B cell (primary cell): ENCODE data around the gene POP5. TPM values are rescaled to one million over a fixed set of nuclear protein-coding genes. Genes with fewer than 3 reads are reported as not detected.
A peak's percentile ranks its signal among the peaks of the same experiment; 100 is the strongest.

ENCODE experiments used
- ATAC-seq: fragments of 200-7000 bp; cut with Tn5 transposase; one replicate; pipeline ENCODE4 v1.10.0; 2021; ENCODE audit warnings: low read depth, mild to moderate bottlenecking, moderate number of reproducible peaks, moderate library complexity
- CTCF ChIA-PET: fragments of 350-600 bp; sonication (Branson Sonifier 250); formaldehyde crosslinking; loops from one replicate; lab custom pipeline; 2021; ENCODE audit warnings: antibody characterized with exemption, inconsistent platforms; lab: Charles Lee
- POLR2A ChIA-PET: fragments of 350-600 bp; sonication (Branson Sonifier 250); formaldehyde crosslinking; loops from one replicate; lab custom pipeline; 2021; ENCODE audit warnings: antibody characterized with exemption; lab: Charles Lee
- DNase-seq: peaks from one replicate; pipeline ENCODE4 v3.0.0; 2013
- H2AFZ ChIP-seq: 2 replicates; pipeline ENCODE4 v1.6.1; 2012; ENCODE audit warnings: mild to moderate bottlenecking, low read depth, low read length; ENCODE audit not compliant: insufficient read depth, poor library complexity, severe bottlenecking
- H3K27ac ChIP-seq, 2 donors: 1 replicate in 1 of 2; 2 replicates in 1 of 2; pipeline ENCODE4 v1.5.1; 2012 to 2013; ENCODE audit warnings: low read length in 2 of 2, mild to moderate bottlenecking in 2 of 2, moderate library complexity in 1 of 2
- H3K27me3 ChIP-seq, 4 experiments: fragments of 200-600 bp in 1 of 4; sonication (generic) in 1 of 4; replicated peaks in 1 of 4; 1 replicate in 2 of 4; 2 replicates in 2 of 4; pipeline versions ENCODE4 v1.6.1 to v1.7.0; 2013 to 2016; ENCODE audit warnings: low read length in 3 of 4, mild to moderate bottlenecking in 2 of 4, mixed read lengths in 1 of 4, moderate library complexity in 1 of 4; ENCODE audit not compliant: insufficient read depth in 4 of 4, control insufficient read depth in 3 of 4; ENCODE audit errors: control extremely low read depth in 1 of 4
- H3K36me3 ChIP-seq, 2 experiments: replicated peaks in 1 of 2; 1 replicate in 1 of 2; 2 replicates in 1 of 2; pipeline versions ENCODE4 v1.6.1 to v1.7.1; 2013; ENCODE audit warnings: low read length in 1 of 2; ENCODE audit not compliant: insufficient read depth in 2 of 2, control insufficient read depth in 1 of 2; ENCODE audit errors: control extremely low read depth in 1 of 2, extremely low read depth in 1 of 2
- H3K4me1 ChIP-seq, 2 donors: fragments of 200-600 bp in 1 of 2; sonication (generic) in 1 of 2; 1 replicate in 1 of 2; 2 replicates in 1 of 2; pipeline versions ENCODE4 v1.5.1 to v1.6.1; 2013 to 2017; ENCODE audit warnings: low read length in 2 of 2; ENCODE audit not compliant: control insufficient read depth in 2 of 2, insufficient read depth in 2 of 2
- H3K4me2 ChIP-seq: replicated peaks from 2 replicates; pipeline ENCODE3; 2012; ENCODE audit warnings: mild to moderate bottlenecking, low read depth, low read length; ENCODE audit not compliant: poor library complexity, severe bottlenecking
- H3K4me3 ChIP-seq, 5 experiments: fragments of 200-600 bp in 1 of 5; sonication (generic) in 1 of 5; 1 replicate in 3 of 5; 2 replicates in 2 of 5; pipeline versions ENCODE4 v1.5.1 to v1.7.0; 2011 to 2016; ENCODE audit warnings: low read length in 4 of 5, mild to moderate bottlenecking in 4 of 5, low read depth in 2 of 5, control low read depth in 1 of 5, moderate library complexity in 1 of 5; ENCODE audit not compliant: insufficient read depth in 1 of 5; ENCODE audit errors: control extremely low read depth in 1 of 5, extremely low read depth in 1 of 5
- H3K79me2 ChIP-seq: fragments of 200-600 bp; sonication (generic); one replicate; pipeline ENCODE4 v1.6.0; 2016; ENCODE audit warnings: low read length; ENCODE audit not compliant: control insufficient read depth, insufficient read depth
- H3K9ac ChIP-seq: fragments of 200-600 bp; sonication (generic); 2 replicates; pipeline ENCODE4 v1.6.1; 2017; ENCODE audit warnings: mild to moderate bottlenecking, low read length, moderate library complexity
- H3K9me3 ChIP-seq, 3 donors: one replicate each; pipeline versions ENCODE4 v1.6.1 to v1.7.1; 2013; ENCODE audit warnings: low read length in 2 of 3; ENCODE audit not compliant: control insufficient read depth in 2 of 3, insufficient read depth in 1 of 3; ENCODE audit errors: control extremely low read depth in 1 of 3
- H4K20me1 ChIP-seq: 2 replicates; pipeline ENCODE4 v1.6.0; 2012; ENCODE audit warnings: mild to moderate bottlenecking, low read length; ENCODE audit not compliant: insufficient read depth, control insufficient read depth, poor library complexity, severe bottlenecking
- H3K27ac Mint-ChIP-seq: one replicate; pipeline ENCODE4 v1.8.0; 2021; ENCODE audit warnings: mixed read lengths
- H3K27me3 Mint-ChIP-seq: one replicate; pipeline ENCODE4 v1.8.0; 2021; ENCODE audit warnings: mixed read lengths
- H3K4me1 Mint-ChIP-seq: one replicate; pipeline ENCODE4 v1.8.0; 2021; ENCODE audit warnings: mixed read lengths
- H3K4me3 Mint-ChIP-seq: one replicate; pipeline ENCODE4 v1.8.0; 2021; ENCODE audit warnings: mixed read lengths
- H3K9me3 Mint-ChIP-seq: one replicate; pipeline ENCODE4 v1.8.0; 2022; ENCODE audit warnings: mixed read lengths; ENCODE audit not compliant: insufficient read depth
- EZH2 ChIP-seq: IDR thresholded peaks from 2 replicates; pipeline ENCODE4 v1.6.1; 2012; ENCODE audit warnings: borderline replicate concordance, low read depth, mild to moderate bottlenecking, moderate library complexity, low read length; ENCODE audit not compliant: insufficient read depth, poor library complexity, severe bottlenecking
- WGBS: methylation state at CpG from one replicate; pipeline ENCODE4 v1.1.5; 2013; ENCODE audit warnings: missing lambda C conversion rate; ENCODE audit not compliant: insufficient coverage; 5-methylcytosine and 5-hydroxymethylcytosine counted together
- intact Hi-C: fragments of 100-400 bp; cut with micrococcal nuclease; formaldehyde crosslinking; loops from one replicate; pipeline ENCODE4 v1.10.0; 2022
- polyA plus RNA-seq: library from polyadenylated mRNA; depleted of rRNA; stranded (reverse); fragments of >200 nt; gene quantifications from 2 replicates; pipeline ENCODE4 v1.2.3, GENCODE V29; 2012
- total RNA-seq, 2 donors: library from RNA; stranded (reverse); fragments of 120-200 nt in 1 of 2; gene quantifications; 1 replicate in 1 of 2; 2 replicates in 1 of 2; pipeline versions ENCODE4 v1.2.3 to v1.2.4, GENCODE V29; 2013 to 2022
- TF ChIP-seq, protein P1 (sequence below): fragments of 200-600 bp; IDR thresholded peaks from one replicate; pipeline ENCODE4 v1.8.0; 2022; ENCODE audit warnings: antibody characterized with exemption, mild to moderate bottlenecking

POP5 gene
- total and polyA plus RNA-seq, 2 donors (not counting 1 experiment from before 2014, with no cell fraction given) = 60.6 to 107 TPM

DNA sequence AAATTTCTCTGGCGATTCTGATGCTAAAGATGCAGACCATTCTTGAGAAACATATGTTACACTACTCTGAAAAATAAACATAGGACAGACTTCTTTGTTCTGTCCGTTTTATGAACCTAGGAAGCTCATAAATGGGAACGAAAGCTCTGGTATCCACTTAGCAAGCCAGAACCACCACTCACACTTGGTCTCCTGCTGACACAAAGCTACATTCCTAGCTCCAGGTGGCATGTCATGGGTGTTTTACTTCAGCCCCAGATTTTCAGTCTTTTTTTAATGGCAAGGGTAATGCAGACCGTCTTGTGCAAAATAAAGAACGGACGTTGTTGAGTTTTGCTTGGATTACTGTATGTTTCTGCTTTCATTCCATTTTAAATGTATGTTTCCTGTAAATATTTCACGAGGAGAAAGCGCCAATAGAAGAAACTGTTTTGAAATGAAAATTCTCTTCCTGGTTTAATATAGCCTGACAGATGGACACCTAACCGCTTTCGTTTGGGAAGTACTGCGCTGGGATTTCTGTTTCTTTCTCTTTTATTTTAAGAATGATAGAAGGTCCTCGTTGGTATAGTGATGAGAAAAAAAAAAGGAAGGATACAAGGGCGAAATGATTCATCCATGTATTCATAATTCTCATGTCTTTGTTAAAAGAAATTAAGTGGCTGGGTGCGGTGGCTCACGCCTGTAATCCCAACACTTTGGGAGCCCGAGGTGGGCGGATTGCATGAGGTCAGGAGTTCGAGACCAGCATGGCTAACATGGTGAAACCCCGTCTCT, 51.4 kb downstream of the POP5 start:
- no peak for ATAC-seq
- peak overlapping the region; percentile 98 for H2AFZ ChIP-seq
- peaks cover 6% of the 10 kb centered on the region for H4K20me1 ChIP-seq
- WGBS = 34% methylated on average over 7 of the region's 19 CpGs
- no peaks in the 10 kb centered on the region for H3K27me3 Mint-ChIP-seq
- H3K36me3 ChIP-seq = peaks cover 0 to 1% of the 10 kb centered on the region in 2 experiments
- peak overlapping the region; percentile 99 for H3K27ac Mint-ChIP-seq
- peaks cover 26% of the 10 kb centered on the region for H3K4me1 Mint-ChIP-seq
- peaks cover 28% of the 10 kb centered on the region for H3K79me2 ChIP-seq
- peak overlapping the region; percentile 75 for H3K9ac ChIP-seq
- CTCF ChIA-PET = interaction anchor here (1.6 kb wide), 1 partner anchor 34 kb away, joined by 8 read pairs; the partner anchor contains the start of gene DYNLL1
- TF ChIP-seq EZH2 = no peak
- TF ChIP-seq, protein P1, sequence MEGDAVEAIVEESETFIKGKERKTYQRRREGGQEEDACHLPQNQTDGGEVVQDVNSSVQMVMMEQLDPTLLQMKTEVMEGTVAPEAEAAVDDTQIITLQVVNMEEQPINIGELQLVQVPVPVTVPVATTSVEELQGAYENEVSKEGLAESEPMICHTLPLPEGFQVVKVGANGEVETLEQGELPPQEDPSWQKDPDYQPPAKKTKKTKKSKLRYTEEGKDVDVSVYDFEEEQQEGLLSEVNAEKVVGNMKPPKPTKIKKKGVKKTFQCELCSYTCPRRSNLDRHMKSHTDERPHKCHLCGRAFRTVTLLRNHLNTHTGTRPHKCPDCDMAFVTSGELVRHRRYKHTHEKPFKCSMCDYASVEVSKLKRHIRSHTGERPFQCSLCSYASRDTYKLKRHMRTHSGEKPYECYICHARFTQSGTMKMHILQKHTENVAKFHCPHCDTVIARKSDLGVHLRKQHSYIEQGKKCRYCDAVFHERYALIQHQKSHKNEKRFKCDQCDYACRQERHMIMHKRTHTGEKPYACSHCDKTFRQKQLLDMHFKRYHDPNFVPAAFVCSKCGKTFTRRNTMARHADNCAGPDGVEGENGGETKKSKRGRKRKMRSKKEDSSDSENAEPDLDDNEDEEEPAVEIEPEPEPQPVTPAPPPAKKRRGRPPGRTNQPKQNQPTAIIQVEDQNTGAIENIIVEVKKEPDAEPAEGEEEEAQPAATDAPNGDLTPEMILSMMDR = no peak
- peak; percentile 44 for DNase-seq
- peak overlapping the region; percentile 75 to 86 for H3K27ac ChIP-seq
- no peaks in the 10 kb centered on the region for H3K27me3 ChIP-seq
- H3K9me3 ChIP-seq = no peaks in the 10 kb centered on the region
- no peaks in the 10 kb centered on the region for H3K9me3 Mint-ChIP-seq
- H3K4me1 ChIP-seq = peaks cover 8 to 18% of the 10 kb centered on the region in 2 donors
- H3K4me3 Mint-ChIP-seq = peak overlapping the region; percentile 100
- POLR2A ChIA-PET = interaction anchor here (1.1 kb wide), 1 partner anchor 51 kb away, joined by 6 read pairs; the partner anchor contains the start of gene POP5
- peak overlapping the region; percentile 69 to 93 (median 88) for H3K4me3 ChIP-seq
- intact Hi-C loops = loop anchor here (1.0 to 2.0 kb wide), 3 partner anchors 35 to 599 kb away; partner anchors contain the start of gene SRSF9
- H3K4me2 ChIP-seq = peak overlapping the region; percentile 82
